A172 (cell line): ENCODE measurements around the gene CDCA8. TPM values are rescaled to one million over a fixed set of nuclear protein-coding genes. Genes with fewer than 3 reads are reported as not detected.
"Not testable (repeated sequence)": the region's sequence is repeated elsewhere in the genome, so short reads cannot be mapped to it uniquely, and the experiment has no call there.

Experiments
- DNase-seq: peaks from one replicate; pipeline ENCODE4 v3.0.0-alpha.2; 2015; ENCODE audit warnings: low spot score
- total RNA-seq: library from RNA; depleted of rRNA; stranded (reverse); fragments of >200 nt; shearing (Covaris generic); gene quantifications from 2 replicates; pipeline ENCODE4 v1.2.3, GENCODE V29; 2014

The CDCA8 gene
- total RNA-seq, 1 experiment from 2014 or later = 22.5 TPM

DNA sequence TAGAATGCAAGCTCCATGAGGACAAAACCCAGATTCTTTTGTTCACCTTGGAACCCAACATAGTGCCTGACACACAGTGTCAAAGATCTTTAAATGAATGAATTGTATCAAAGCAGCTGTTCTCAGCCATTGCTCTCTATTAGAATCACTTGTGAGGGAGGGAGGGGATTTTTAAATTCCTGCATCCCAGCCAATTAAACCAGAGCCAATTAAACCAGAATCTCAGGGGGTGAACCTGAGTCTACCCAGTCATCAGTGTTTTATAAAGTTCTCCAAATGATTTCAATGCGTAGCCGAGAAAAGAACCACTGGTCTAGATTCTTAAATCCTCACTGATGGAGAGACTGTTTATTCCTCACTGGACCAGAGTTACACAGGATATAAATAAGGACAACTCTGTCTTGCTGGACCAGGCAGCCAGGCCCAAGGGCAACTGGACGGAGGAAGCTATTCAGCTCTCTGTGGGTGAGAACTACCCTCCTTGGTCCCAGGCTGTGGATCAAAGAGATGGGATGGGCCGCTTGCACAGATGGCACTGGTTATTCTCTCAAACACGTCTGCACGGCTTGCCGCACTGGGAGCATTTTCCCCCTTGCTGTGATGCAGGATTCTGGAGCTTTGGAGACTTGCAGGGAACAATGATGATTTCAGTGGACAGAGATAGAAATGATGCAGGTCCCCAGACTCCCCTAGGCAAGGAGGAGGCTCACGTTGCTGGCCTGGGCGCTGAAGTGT is 20.0 kb upstream of the CDCA8 start:
- no peak for DNase-seq

DNA sequence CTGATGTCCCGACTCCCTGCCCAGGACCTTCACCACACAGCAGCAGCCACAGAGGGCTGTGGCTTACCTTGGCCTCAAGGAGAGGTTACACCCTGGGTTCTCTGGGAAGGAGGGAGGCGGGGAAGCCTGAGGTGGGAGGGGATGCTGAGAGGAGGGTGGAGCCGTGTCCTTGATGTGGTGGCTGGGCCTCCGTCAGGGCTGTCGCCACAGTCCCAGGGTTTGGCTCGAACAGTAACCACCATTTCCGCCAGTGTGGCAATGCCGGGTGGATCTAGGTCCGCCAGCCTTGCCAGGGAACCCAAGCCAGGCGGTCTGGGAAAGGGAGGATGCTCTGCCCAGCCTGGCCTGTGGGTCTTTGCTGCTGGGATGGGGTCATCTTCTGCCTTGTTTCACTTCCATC is 18.4 kb upstream of the CDCA8 start:
- DNase-seq = no peak

DNA sequence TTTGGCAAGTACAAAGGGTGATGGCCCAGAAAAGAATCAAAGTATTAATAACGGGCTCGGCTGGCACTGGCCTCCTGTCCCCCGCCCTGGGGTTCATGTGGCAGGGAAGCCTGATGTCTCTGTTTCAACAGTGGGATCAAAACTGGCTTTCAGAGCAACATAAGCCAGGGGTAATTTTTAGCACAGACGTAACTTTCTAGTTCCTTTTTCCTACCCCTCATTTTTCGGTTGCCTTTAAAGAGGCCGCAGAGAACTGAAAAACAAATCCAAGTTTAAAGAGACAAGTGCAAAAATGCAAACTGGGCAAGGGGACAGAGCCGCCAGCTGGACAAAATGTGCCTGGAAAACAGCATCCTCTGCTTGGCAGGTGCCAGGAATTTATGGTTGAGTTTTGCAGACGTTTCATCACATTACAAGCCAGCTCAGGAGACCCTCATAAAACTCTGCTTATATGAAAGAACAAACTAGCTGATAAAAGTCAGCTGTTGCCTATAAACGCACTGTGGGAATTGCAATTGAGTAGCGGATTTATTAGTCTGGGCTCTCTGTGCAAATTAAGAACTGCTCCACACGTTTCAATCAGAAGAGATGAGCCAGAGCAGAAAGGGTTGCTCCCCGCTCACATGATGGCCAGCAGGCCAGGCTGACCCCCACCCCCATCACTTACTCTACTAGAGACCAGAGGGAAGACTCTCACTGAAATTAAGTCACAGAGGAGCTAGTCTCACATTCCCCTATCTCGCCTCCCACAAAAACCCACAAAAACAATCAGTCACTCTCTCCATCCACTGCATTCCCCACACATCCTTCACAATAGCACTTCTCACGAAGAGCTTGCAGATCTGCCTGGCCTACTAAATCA is 15.8 kb upstream of the CDCA8 start:
- DNase-seq = no peak

DNA sequence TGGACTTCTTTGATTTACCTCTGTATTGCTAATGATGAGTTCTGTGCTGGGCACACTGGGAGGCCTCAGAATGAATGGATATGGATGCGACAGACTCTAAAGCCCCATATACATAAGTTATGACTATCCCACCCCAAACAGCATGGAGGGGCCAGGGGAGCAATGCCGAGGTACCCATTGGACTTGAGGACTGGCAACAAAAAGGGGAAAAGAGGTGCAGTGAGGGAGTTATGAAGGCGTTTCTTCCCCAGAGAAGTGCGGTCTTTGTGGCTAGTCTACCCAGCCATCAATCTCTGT is 15.2 kb upstream of the CDCA8 start:
- no peak for DNase-seq

DNA sequence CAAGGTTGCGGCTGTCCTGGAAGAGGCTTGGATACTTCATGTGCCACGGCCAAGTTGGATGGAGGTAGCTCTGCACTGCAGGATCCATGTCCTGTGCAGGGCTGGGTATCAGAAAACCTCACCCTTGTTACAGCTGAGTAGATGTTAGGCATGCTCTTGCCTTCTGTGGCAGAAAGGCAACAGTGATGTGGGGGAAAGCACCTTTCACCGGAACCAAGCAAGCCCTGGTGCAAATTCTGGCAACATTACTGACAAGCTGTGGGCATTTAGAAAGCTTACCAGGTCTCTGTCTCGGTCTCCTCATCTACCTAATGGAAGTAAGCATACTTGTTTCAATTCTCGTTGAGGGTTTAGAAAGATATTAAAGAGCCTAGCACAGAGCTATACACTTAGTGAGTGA is 14.5 kb upstream of the CDCA8 start:
- DNase-seq = no peak

DNA sequence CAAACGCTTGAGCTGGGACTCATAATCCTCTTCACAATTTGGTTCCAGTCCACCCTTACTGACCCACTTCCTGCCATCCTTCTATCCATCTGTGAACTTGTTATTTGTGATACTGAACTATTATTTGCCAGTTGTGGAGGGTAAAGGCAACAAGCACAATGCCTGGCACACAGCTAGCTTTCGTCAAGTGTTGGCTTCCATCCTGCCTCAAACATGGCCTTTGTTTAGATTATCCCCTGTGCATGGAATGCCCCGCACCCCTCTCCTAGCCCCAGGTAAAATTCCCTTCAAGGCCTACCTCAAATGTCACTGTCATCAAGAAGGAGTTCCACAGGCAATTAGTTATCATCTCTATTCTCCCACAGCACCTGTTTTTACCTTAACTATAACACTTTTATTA is 11.4 kb upstream of the CDCA8 start:
- no peak for DNase-seq

DNA sequence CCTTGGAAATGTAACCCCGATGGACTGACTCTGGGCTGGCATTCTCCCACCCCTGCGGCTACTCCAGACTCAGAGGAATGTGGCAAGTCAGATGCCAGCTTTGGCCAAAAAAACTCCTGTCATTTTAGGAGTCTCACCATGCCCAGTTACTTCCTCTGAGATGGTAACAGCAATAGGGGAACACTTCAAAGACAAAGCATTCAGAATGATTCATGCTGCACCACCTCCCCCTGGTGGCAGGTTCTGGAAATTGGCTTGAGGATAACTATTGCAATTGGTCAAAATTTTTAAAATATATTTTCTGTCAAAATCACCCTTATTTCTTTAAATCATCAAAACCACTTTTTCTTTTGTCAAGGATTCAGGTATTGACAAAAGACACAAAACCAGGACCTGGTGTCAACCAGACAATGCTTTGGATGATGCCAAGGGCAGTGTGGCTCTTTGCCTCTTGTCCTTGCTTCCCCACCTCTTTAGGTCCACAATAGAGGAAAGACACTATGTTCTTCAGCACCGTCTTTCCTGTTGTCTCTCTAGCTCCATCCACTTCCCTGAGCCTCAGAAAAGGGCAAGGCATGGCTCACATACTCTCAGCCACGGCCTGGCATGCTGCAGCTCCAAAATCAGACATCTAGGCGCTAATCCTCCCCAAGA is 9.9 kb upstream of the CDCA8 start:
- DNase-seq = peak; percentile 36

DNA sequence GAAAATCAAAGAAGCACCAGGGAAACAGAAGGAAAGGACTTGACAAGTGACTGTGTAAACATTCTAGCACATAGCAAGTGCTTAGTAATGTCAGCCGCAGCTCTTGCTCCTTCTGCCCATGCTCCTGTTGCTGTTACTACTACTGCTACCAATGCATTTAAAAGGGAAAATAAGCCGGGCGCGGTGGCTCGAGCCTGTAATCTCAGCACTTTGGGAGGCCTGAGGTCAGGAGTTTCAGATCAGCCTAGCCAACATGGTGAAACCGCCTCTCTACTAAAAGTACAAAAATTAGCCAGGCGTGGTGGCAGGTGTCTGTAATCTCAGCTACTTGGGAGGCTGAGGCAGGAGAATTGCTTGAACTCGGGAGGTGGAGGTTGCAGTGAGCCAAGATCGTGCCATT is 8.1 kb upstream of the CDCA8 start:
- not testable (repeated sequence) for DNase-seq

DNA sequence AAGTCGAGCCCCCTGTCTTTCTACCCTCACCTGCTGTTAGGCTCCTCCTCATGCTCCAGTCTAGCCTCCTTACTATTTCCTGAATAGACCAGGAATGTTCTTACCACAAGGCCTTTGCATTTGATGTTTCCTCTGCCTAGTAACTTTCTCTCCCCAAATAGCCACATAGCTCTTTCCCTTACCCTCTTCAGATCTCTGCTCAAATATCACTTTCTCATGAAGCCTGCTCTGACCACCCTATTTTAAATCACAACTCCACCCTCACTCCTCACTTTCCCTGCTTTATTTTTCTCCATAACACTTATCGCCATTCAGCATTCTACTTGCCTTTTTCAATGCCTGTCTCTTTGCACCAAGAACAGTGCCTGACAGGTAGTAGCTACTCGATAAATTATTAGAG is 6.6 kb upstream of the CDCA8 start:
- no peak for DNase-seq

DNA sequence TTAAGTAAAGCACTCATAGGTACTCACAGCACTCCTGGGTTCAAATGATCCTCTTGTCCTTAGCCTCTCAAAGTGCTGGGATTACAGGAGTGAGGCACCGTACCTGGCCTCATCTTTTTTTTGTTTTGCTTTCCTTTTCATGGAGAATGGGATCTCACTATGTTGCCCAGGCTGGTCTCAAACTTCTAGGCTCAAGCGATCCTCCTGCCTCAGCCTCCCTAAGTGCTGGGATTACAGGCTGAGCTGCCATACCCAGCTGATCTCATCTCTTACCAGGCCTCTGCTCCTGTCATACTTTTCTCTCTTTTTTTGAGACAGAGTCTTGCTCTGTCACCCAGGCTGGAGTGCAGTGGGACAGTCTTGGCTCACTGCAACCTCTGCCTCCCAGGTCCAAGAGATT is 4.6 kb upstream of the CDCA8 start:
- not testable (repeated sequence) for DNase-seq

DNA sequence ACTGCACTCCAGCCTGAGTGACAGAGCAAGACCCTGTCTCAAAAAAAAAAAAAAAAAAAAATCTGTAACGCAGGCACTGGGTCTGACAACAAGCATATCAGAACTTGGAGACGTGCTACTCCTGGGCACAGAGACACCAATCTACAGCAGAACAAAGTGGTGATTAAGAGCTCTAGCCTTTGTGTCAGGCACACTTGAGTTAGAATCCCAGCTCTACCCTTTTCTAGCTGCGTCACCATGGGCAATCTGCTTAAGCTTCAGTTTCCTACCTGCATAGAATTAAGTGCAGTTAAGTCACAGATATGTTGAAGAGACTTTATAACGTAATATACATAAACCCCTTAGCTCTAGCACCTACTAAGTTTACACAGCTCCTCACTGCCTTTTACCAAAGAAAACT is 3.4 kb upstream of the CDCA8 start:
- no peak for DNase-seq

DNA sequence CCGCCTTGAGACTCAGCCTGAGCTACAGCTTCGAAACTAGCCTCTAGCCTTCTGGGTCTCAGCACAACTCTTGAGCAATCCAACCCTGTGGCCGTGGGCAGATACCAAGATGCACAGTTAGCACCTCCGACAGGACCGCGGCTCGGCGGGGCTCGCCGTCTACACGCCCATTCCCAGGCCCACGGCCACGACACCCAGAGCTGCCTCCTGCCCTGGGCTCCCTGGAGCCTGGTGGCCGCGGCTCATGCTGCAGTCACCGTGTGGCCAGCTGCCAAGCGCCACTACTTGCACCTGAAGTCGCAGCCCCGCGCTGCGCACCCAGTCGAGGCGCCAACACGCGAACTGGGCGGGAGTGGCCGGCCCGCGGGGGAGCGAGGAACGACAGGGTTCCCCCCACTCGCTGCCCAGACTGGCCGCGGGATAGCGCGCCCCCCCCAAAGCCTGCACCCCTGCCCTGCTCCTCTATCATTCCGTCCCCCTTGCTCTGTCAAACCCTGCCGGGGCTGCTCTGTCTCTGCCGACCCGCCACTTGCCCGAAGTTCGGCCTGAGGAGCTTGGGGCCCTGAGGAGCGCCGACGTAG is 729 bp upstream of the CDCA8 start:
- DNase-seq = no peak

DNA sequence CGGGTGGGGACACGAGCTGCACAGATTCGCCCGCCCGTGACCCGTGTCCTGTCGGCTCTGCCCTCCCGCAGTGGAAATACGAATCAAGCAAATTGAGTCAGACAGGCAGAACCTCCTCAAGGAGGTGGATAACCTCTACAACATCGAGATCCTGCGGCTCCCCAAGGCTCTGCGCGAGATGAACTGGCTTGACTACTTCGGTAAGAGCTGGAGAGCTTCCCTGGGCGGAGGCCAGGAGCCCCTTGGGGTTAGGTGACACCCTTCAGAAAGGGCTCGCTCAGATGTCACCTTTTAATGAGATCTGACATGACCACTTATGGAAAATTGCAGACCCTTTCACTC is 489 bp downstream of the CDCA8 start:
- no peak for DNase-seq

DNA sequence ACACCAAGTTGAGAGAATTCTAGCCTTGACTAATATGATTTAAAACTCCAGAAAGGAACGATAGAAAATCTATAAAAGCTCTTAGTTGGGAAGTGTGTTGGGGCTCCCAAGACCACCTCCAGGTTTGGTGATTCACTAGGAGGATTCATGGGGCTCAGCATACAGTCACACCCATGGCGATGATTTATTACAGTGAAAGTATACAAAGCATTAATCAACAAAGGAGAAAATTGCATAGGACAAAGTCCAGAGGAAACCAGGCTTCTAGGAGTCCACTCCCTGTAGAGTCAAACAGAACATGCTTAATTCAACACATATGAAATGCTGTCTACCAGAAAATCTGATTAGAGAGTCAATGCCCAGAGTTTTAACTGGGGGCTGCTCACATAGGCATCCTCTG is 4.8 kb downstream of the CDCA8 start:
- DNase-seq = no peak

DNA sequence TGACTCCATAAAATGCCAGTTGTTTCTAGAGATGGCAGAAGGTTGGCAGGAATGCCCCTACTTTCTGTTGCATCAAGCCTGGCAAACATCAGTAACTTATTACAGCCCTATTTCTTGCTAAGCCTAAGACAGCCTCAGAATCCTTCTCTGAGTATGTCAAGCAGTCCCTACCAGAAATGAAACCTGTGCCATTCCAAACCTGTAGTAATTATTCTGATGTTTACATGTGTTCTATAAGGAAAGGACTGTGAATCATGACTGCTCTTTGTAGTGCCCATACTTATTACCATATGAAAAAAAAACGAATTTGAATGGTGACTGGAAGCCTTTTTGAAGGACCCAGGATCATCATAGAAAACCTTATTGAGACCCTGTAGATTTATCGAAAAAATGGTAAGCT is 5.4 kb downstream of the CDCA8 start:
- no peak for DNase-seq

DNA sequence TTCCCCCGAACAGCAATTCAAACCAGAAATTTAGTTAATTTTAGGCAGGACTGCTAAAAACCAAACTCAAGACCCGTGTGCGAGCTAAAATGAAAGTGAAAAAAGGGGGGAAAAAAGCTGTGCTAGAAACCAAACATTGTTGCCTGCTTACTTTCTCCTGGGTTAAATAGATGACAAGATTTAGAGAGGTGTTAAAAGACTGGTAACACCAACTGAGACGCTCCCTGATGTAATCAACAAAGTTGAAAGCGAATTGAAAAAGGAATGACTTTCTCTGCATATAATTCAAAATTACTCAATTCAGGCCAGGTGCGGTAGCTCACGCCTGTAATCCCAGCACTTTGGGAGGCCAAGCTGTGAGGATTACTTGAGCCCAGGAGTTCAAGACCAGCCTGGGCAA is 6.8 kb downstream of the CDCA8 start:
- DNase-seq = no peak

DNA sequence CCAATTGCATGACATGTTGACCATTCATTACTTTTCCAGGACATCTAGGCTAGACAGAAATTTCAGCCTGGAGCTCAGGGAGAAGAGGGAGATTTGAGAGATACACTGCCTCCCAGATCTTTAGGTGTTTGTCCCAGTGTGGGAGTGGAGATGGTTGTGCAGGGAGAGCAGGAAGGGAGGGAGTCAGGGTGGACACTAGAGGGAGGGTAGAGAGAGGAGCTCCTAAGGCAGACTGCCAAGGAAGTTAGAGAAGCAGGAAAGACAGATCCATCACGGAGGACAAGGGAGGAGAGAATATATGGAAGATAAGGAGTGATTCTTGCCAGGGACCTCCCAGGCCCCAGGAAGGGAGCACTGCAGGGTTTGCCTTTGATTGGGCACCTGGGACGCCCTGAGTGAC is 8.7 kb downstream of the CDCA8 start:
- no peak for DNase-seq

DNA sequence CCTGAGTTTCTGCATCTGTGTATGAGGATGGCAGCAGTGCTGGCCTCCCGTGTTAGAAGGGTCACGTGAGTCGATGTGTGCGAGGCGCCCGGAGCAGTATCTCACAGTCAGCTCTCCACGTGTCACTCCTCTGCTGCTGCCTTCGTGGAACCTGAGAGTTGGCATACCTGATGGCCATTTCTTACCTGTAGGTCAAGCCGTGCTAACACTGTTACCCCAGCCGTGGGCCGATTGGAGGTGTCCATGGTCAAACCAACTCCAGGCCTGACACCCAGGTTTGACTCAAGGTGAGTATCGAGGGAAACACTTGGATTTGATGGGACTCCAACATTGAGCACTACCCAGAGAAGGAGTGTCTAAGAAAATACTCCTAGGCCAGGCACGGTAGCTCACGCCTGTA is 10.7 kb downstream of the CDCA8 start:
- DNase-seq = no peak

DNA sequence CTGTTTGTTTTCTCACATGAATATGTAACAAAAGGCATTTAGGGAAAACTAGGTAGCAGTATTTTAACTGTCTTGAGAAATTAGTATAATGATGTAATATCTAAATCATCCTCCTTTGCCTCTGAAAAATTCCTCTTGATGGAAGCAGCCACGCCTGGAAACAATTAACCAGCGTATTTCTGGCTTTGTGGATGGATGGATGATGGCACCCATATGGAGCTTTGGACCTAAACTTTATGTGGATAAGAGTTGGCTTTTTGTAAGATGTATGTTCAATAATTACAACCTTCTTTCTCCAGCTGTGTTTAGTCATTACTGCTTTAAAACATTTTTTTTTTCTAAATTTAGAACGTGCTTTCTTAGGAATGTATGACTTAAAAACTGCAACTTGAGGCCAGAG is 12.7 kb downstream of the CDCA8 start:
- no peak for DNase-seq

DNA sequence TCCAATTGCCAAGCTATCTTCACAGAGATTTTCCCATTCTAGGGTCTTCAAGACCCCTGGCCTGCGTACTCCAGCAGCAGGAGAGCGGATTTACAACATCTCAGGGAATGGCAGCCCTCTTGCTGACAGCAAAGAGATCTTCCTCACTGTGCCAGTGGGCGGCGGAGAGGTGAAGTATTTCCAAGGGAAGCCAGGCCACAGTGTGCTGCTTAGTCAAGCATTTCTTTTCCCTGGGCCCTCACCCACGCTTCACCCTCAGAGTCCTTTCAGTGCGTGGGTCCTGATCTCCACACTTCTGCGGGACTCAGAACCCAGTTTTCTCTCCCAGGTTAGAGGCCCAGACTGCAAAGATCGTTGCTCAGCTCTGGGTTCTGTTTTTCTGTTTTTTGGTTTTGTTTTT is 13.1 kb downstream of the CDCA8 start:
- DNase-seq = no peak

DNA sequence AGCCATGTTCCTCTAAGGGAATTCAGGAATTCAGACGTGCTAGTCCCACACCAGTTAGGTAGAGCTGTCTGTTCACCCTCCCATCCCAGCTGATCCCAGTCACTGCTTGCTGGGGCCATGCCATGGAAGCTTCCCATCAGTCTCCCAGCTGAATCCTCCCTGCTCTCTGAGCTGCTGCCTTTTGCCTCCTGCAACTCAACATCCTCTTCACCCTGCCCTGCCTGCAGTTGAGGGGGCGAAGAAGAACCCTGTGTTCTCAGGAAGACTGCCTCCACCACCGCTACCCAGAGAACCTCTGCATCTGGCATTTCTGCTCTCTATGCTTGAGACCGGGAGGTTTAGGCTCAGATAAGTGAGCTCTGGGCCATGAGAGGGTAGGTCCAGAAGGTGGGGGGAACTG is 16.2 kb downstream of the CDCA8 start:
- DNase-seq = no peak

DNA sequence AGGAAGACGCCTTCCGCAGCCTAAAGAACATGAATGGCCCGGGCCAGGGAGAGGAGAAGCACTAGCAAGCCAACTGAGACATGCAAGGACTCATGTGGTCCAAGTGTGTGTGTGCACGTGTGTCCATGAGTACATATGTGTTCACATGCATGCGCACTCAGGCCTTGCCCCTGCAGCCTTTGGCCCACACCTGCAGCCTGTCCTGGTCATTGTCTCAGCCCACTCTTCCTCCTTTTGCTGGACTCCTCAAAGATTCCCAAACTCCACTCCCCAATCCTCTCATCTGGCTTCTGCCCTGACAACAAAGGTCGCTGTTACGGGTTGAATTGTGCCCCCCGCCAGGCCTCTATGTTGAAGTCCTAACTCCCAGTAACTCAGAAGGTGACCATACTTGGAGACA is 21.9 kb downstream of the CDCA8 start:
- no peak for DNase-seq

DNA sequence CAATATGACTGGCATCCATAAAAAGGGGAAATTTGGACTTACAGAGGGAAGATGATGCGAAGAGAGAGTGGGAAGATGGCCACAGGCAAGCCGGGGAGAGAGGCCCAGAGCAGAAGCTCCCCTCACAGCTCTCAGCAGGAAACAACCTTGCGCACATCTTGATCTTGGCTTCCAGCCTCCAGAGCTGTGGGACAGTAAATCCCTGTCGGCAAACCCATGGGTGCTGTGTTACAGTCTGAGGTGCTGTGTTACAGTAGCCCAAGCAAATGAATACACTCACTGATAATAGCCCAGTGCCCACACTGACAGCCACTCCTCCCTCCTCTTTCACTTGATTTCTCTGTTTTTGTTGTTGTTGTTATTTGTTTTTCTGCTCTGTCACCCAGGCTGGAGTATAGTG is 22.4 kb downstream of the CDCA8 start:
- DNase-seq = no peak
